Activated CD8-positive, alpha-beta T cell treated with anti-CD3 and anti-CD28 coated beads for 36 hours (primary cell): ENCODE results near the gene BRSK2. TPM values are rescaled to one million over a fixed set of nuclear protein-coding genes. Genes with fewer than 3 reads are reported as not detected.

Experiments used
- ATAC-seq: fragments of 200-7000 bp; cut with Tn5 transposase; one replicate; pipeline ENCODE4 v1.10.0; 2021; ENCODE audit warnings: mild to moderate bottlenecking, moderate library complexity
- CTCF ChIA-PET: fragments of 350-600 bp; sonication (Branson Sonifier 250); formaldehyde crosslinking; loops from one replicate; lab custom pipeline; 2021; ENCODE audit warnings: antibody characterized with exemption; lab: Charles Lee
- POLR2A ChIA-PET: fragments of 350-600 bp; sonication (Branson Sonifier 250); formaldehyde crosslinking; loops from one replicate; lab custom pipeline; 2021; ENCODE audit warnings: antibody characterized with exemption; lab: Charles Lee
- DNase-seq: peaks from one replicate; pipeline ENCODE4 v3.0.0-alpha.2; 2020
- H3K27ac Mint-ChIP-seq: one replicate; pipeline ENCODE4 v1.8.0; 2021; ENCODE audit warnings: mild to moderate bottlenecking, mixed read lengths
- H3K27me3 Mint-ChIP-seq: one replicate; pipeline ENCODE4 v1.8.0; 2021; ENCODE audit warnings: mixed read lengths
- H3K36me3 Mint-ChIP-seq: one replicate; pipeline ENCODE4 v1.8.0; 2021; ENCODE audit warnings: low read depth, mixed read lengths
- H3K4me1 Mint-ChIP-seq: one replicate; pipeline ENCODE4 v1.8.0; 2021; ENCODE audit warnings: low read depth, mixed read lengths
- H3K4me3 Mint-ChIP-seq: one replicate; pipeline ENCODE4 v1.8.0; 2021; ENCODE audit warnings: mild to moderate bottlenecking, moderate library complexity, mixed read lengths
- H3K9me3 Mint-ChIP-seq: one replicate; pipeline ENCODE4 v1.8.0; 2021; ENCODE audit warnings: mixed read lengths
- CTCF ChIP-seq: fragments of 200-600 bp; IDR thresholded peaks from one replicate; pipeline ENCODE4 v1.8.0; 2022; ENCODE audit warnings: antibody characterized with exemption, mild to moderate bottlenecking
- intact Hi-C: fragments of 100-400 bp; cut with micrococcal nuclease; formaldehyde crosslinking; loops from one replicate; pipeline ENCODE4 v1.10.0; 2022
- total RNA-seq, 2 experiments: library from RNA; stranded (reverse); gene quantifications; one replicate each; pipeline ENCODE4 v1.2.3, GENCODE V29; 2021

Gene BRSK2
- total RNA-seq, 2 experiments from 2014 or later = 1.1 to 2.0 TPM

GRCh38 chr11:1399386-1400316, 9.9 kb downstream of the BRSK2 start:
- H3K36me3 Mint-ChIP-seq = no peaks in the 10 kb centered on the region
- H3K27ac Mint-ChIP-seq = no peak overlapping the region
- H3K4me1 Mint-ChIP-seq = no peaks in the 10 kb centered on the region
- CTCF ChIA-PET = interaction anchor here (1.4 kb wide), 1 partner anchor 433 kb away, joined by 3 read pairs; no protein-coding TSS in a partner anchor
- ATAC-seq (no peak), DNase-seq (no peak)
- no peak overlapping the region for H3K4me3 Mint-ChIP-seq
- intact Hi-C loops = no loop called here
- H3K27me3 Mint-ChIP-seq = no peaks in the 10 kb centered on the region
- TF ChIP-seq CTCF = no peak
- no peaks in the 10 kb centered on the region for H3K9me3 Mint-ChIP-seq
- POLR2A ChIA-PET = no interaction called here

GRCh38 chr11:1400317-1401170, 10.8 kb downstream of the BRSK2 start:
- POLR2A ChIA-PET = no interaction called here
- no peaks in the 10 kb centered on the region for H3K36me3 Mint-ChIP-seq

GRCh38 chr11:1401171-1401445, 11.4 kb downstream of the BRSK2 start:
- ChIA-PET CTCF (no interaction called here), POLR2A (no interaction called here)
- no peak overlapping the region for H3K27ac Mint-ChIP-seq
- H3K4me1 Mint-ChIP-seq = no peaks in the 10 kb centered on the region
- ATAC-seq (no peak), DNase-seq (no peak)
- intact Hi-C loops = no loop called here
- H3K9me3 Mint-ChIP-seq = no peaks in the 10 kb centered on the region
- no peak for TF ChIP-seq CTCF
- H3K36me3 Mint-ChIP-seq = no peaks in the 10 kb centered on the region
- no peaks in the 10 kb centered on the region for H3K27me3 Mint-ChIP-seq
- no peak overlapping the region for H3K4me3 Mint-ChIP-seq

More at GRCh38 chr11:1400317-1401170, 10.8 kb downstream of the BRSK2 start:
- H3K27me3 Mint-ChIP-seq = no peaks in the 10 kb centered on the region
- ATAC-seq (no peak), DNase-seq (no peak)
- CTCF ChIA-PET = interaction anchor here (1.4 kb wide), 1 partner anchor 432 kb away, joined by 3 read pairs; no protein-coding TSS in a partner anchor
- no peak for TF ChIP-seq CTCF
- H3K4me1 Mint-ChIP-seq = no peaks in the 10 kb centered on the region
- no peak overlapping the region for H3K27ac Mint-ChIP-seq
- intact Hi-C loops = no loop called here
- H3K9me3 Mint-ChIP-seq = no peaks in the 10 kb centered on the region
- no peak overlapping the region for H3K4me3 Mint-ChIP-seq

- POLR2A ChIA-PET = no interaction called here
- H3K4me3 Mint-ChIP-seq = no peak overlapping the region
- intact Hi-C loops = no loop called here
- CTCF ChIA-PET = no interaction called here
- no peak overlapping the region for H3K27ac Mint-ChIP-seq
- H3K36me3 Mint-ChIP-seq = no peaks in the 10 kb centered on the region
- TF ChIP-seq CTCF = no peak
- ATAC-seq (peak; percentile 61), DNase-seq (peak; percentile 51)
- no peaks in the 10 kb centered on the region for H3K9me3 Mint-ChIP-seq
- H3K27me3 Mint-ChIP-seq = no peaks in the 10 kb centered on the region
- H3K4me1 Mint-ChIP-seq = no peaks in the 10 kb centered on the region
Measured at GRCh38 chr11:1401656-1402221, 12.0 kb downstream of the BRSK2 start.
